Astrocyte (in vitro differentiated cells and primary cell): Measurements from ENCODE around the gene RNF111. TPM values are rescaled to one million over a fixed set of nuclear protein-coding genes. Genes with fewer than 3 reads are reported as not detected.

Experiments
- DNase-seq: peaks from one replicate; pipeline ENCODE4 v3.0.0-alpha.2; 2010; ENCODE audit warnings: low read depth
- FAIRE-seq: peaks from 2 replicates; lab custom pipeline; 2011; peaks lifted over from hg19 to GRCh38; lab: Jason Lieb, UNC
- H2AFZ ChIP-seq: 2 replicates; pipeline ENCODE4 v1.6.0; 2012; ENCODE audit warnings: low read depth, low read length, inconsistent platforms
- H3K27ac ChIP-seq: 2 replicates; pipeline ENCODE4 v1.5.1; 2011; ENCODE audit warnings: low read depth, low read length, inconsistent platforms
- H3K27me3 ChIP-seq: 2 replicates; pipeline ENCODE4 v1.6.0; 2011; ENCODE audit warnings: low read length, inconsistent platforms; ENCODE audit not compliant: insufficient read depth
- H3K36me3 ChIP-seq: 2 replicates; pipeline ENCODE4 v1.5.1; 2011; ENCODE audit warnings: low read length, inconsistent platforms; ENCODE audit not compliant: insufficient read depth
- H3K4me1 ChIP-seq: 2 replicates; pipeline ENCODE4 v1.5.1; 2011; ENCODE audit warnings: low read length, inconsistent platforms; ENCODE audit not compliant: insufficient read depth
- H3K4me2 ChIP-seq: 2 replicates; pipeline ENCODE4 v1.6.0; 2012; ENCODE audit warnings: low read length, inconsistent platforms
- H3K4me3 ChIP-seq: 2 replicates; pipeline ENCODE4 v1.5.1; 2011; ENCODE audit warnings: low read depth, mild to moderate bottlenecking, low read length, inconsistent platforms; ENCODE audit not compliant: insufficient read depth
- H3K79me2 ChIP-seq: 2 replicates; pipeline ENCODE4 v1.6.0; 2012; ENCODE audit warnings: mild to moderate bottlenecking, low read length, inconsistent platforms; ENCODE audit not compliant: insufficient read depth
- H3K9ac ChIP-seq: 2 replicates; pipeline ENCODE4 v1.6.0; 2012; ENCODE audit warnings: mild to moderate bottlenecking, low read length, inconsistent platforms
- H3K9me3 ChIP-seq: 2 replicates; pipeline ENCODE4 v1.5.1; 2012; ENCODE audit warnings: low read depth, mild to moderate bottlenecking, low read length, inconsistent platforms; ENCODE audit not compliant: insufficient read depth
- H4K20me1 ChIP-seq: 2 replicates; pipeline ENCODE4 v1.6.0; 2012; ENCODE audit warnings: low read length, inconsistent platforms; ENCODE audit not compliant: insufficient read depth
- H3K27ac Mint-ChIP-seq: one replicate; pipeline ENCODE4 v1.8.0; 2021; ENCODE audit warnings: mild to moderate bottlenecking, mixed read lengths; ENCODE audit not compliant: unreplicated experiment
- H3K27me3 Mint-ChIP-seq: one replicate; pipeline ENCODE4 v1.8.0; 2021; ENCODE audit warnings: low read depth, mixed read lengths; ENCODE audit not compliant: unreplicated experiment
- H3K36me3 Mint-ChIP-seq: one replicate; pipeline ENCODE4 v1.8.0; 2021; ENCODE audit warnings: low read depth, mixed read lengths; ENCODE audit not compliant: unreplicated experiment
- H3K4me1 Mint-ChIP-seq: one replicate; pipeline ENCODE4 v1.8.0; 2021; ENCODE audit warnings: low read depth, mixed read lengths; ENCODE audit not compliant: unreplicated experiment
- H3K4me3 Mint-ChIP-seq: one replicate; pipeline ENCODE4 v1.8.0; 2021; ENCODE audit warnings: mild to moderate bottlenecking, moderate library complexity, mixed read lengths; ENCODE audit not compliant: unreplicated experiment
- H3K9me3 Mint-ChIP-seq: one replicate; pipeline ENCODE4 v1.8.0; 2021; ENCODE audit warnings: mild to moderate bottlenecking, mixed read lengths; ENCODE audit not compliant: unreplicated experiment
- EZH2 ChIP-seq: IDR thresholded peaks from 2 replicates; pipeline ENCODE4 v1.6.1; 2012; ENCODE audit warnings: mild to moderate bottlenecking, low read length, inconsistent platforms; ENCODE audit not compliant: insufficient read depth
- total RNA-seq: library from RNA; stranded (reverse); gene quantifications from 2 replicates; pipeline ENCODE4 v1.2.1, GENCODE V29; 2021
- TF ChIP-seq, protein P1 (sequence below): IDR thresholded peaks from 2 replicates; pipeline ENCODE4 v1.5.1; 2011; ENCODE audit warnings: low read depth, mild to moderate bottlenecking, inconsistent platforms, low read length, moderate library complexity; ENCODE audit not compliant: insufficient read depth

RNF111 gene
- total RNA-seq, 1 donor from 2014 or later: 44.1 TPM

DNA sequence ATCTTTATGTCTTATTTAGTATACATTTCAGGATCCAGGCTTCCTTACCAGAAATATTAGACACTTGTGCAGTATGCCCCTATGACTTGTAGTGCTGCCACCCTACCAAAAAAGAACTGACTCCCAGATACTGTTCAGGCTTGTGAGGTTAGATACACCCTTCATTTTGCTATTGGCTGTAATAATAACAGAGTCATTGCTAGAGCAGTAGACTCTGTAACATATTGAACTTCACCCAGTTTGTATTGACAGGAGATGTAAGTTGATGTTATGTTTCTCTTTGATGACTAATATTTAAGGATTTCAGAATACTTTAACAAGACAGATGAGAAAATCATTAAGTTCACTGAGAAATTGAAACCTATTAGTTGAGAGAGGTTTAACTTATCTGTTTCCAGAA lies 32.9 kb downstream of the RNF111 start:
- Histone ChIP-seq H3K79me2 (peaks cover 84% of the 10 kb centered on the region), H3K9ac (no peak overlapping the region), H3K9me3 (no peaks in the 10 kb centered on the region), H4K20me1 (peaks cover 32% of the 10 kb centered on the region), H2AFZ (no peak overlapping the region), H3K36me3 (no peaks in the 10 kb centered on the region), H3K4me2 (no peak overlapping the region), H3K27me3 (no peaks in the 10 kb centered on the region), H3K27ac (no peak overlapping the region), H3K4me1 (no peaks in the 10 kb centered on the region), H3K4me3 (no peak overlapping the region)
- H3K27me3 Mint-ChIP-seq: no peaks in the 10 kb centered on the region
- H3K36me3 Mint-ChIP-seq: no peaks in the 10 kb centered on the region
- H3K9me3 Mint-ChIP-seq: peaks cover 2% of the 10 kb centered on the region
- DNase-seq: no peak
- TF ChIP-seq EZH2: no peak
- TF ChIP-seq, protein P1, sequence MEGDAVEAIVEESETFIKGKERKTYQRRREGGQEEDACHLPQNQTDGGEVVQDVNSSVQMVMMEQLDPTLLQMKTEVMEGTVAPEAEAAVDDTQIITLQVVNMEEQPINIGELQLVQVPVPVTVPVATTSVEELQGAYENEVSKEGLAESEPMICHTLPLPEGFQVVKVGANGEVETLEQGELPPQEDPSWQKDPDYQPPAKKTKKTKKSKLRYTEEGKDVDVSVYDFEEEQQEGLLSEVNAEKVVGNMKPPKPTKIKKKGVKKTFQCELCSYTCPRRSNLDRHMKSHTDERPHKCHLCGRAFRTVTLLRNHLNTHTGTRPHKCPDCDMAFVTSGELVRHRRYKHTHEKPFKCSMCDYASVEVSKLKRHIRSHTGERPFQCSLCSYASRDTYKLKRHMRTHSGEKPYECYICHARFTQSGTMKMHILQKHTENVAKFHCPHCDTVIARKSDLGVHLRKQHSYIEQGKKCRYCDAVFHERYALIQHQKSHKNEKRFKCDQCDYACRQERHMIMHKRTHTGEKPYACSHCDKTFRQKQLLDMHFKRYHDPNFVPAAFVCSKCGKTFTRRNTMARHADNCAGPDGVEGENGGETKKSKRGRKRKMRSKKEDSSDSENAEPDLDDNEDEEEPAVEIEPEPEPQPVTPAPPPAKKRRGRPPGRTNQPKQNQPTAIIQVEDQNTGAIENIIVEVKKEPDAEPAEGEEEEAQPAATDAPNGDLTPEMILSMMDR: no peak
- H3K27ac Mint-ChIP-seq: no peak overlapping the region
- no peak for FAIRE-seq
- H3K4me1 Mint-ChIP-seq: peaks cover 9% of the 10 kb centered on the region
- no peak overlapping the region for H3K4me3 Mint-ChIP-seq

GRCh38 chr15:59022188-59022587 lies 34.7 kb downstream of the RNF111 start:
- no peak overlapping the region for H3K4me3 ChIP-seq
- H3K27ac ChIP-seq: no peak overlapping the region
- H3K9me3 ChIP-seq: no peaks in the 10 kb centered on the region
- H3K9me3 Mint-ChIP-seq: no peaks in the 10 kb centered on the region
- FAIRE-seq (no peak), DNase-seq (no peak)
- H4K20me1 ChIP-seq: peaks cover 27% of the 10 kb centered on the region
- no peak for TF ChIP-seq EZH2
- TF ChIP-seq, protein P1: no peak
- peaks cover 9% of the 10 kb centered on the region for H3K4me1 Mint-ChIP-seq
- no peak overlapping the region for H3K4me2 ChIP-seq
- H3K79me2 ChIP-seq: peaks cover 83% of the 10 kb centered on the region
- H2AFZ ChIP-seq: no peak overlapping the region
- peaks cover 2% of the 10 kb centered on the region for H3K36me3 Mint-ChIP-seq
- no peaks in the 10 kb centered on the region for H3K27me3 ChIP-seq
- no peaks in the 10 kb centered on the region for H3K4me1 ChIP-seq
- H3K4me3 Mint-ChIP-seq: no peak overlapping the region
- no peaks in the 10 kb centered on the region for H3K36me3 ChIP-seq
- H3K9ac ChIP-seq: no peak overlapping the region
- no peak overlapping the region for H3K27ac Mint-ChIP-seq
- no peaks in the 10 kb centered on the region for H3K27me3 Mint-ChIP-seq

DNA sequence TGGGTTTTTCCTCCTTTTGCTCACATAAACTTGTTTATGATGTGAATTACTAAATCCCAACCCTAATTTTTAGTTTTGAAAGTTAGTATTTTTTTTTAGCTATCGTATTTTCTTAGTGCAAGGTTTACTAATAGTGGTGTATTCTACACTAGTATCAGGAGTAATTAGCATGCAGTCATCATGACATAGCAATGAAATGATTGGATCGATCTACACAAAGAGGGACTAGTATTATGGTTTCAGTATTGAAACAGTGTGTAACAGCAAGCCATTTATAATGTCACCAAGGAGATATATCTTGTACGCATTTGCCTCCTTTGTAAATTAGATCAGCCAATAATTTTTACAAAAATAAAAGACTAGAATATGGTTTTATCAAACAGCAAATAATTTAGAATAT lies 38.7 kb downstream of the RNF111 start:
- H3K4me3 Mint-ChIP-seq: no peak overlapping the region
- FAIRE-seq (no peak), DNase-seq (no peak)
- Histone ChIP-seq H3K36me3 (peaks cover 5% of the 10 kb centered on the region), H2AFZ (no peak overlapping the region), H3K9me3 (no peaks in the 10 kb centered on the region), H3K4me2 (no peak overlapping the region), H4K20me1 (peaks cover 30% of the 10 kb centered on the region), H3K79me2 (peaks cover 88% of the 10 kb centered on the region), H3K4me3 (no peak overlapping the region), H3K4me1 (no peaks in the 10 kb centered on the region), H3K27me3 (no peaks in the 10 kb centered on the region), H3K9ac (no peak overlapping the region), H3K27ac (no peak overlapping the region)
- H3K27ac Mint-ChIP-seq: no peak overlapping the region
- no peaks in the 10 kb centered on the region for H3K9me3 Mint-ChIP-seq
- H3K27me3 Mint-ChIP-seq: no peaks in the 10 kb centered on the region
- TF ChIP-seq, protein P1: no peak
- no peak for TF ChIP-seq EZH2
- peaks cover 1% of the 10 kb centered on the region for H3K4me1 Mint-ChIP-seq
- H3K36me3 Mint-ChIP-seq: peaks cover 5% of the 10 kb centered on the region
